GM18867 (cell line): ENCODE measurements around the gene TM4SF4.

Source experiments
- ATAC-seq: cut with Tn5 transposase; IDR thresholded peaks from one replicate; pipeline ENCODE4 v1.9.1; 2021; ENCODE audit warnings: mild to moderate bottlenecking, moderate library complexity; ENCODE audit not compliant: unreplicated experiment

TM4SF4 gene

GRCh38 chr3:149542375-149543312 lies 68.1 kb downstream of the TM4SF4 start:
- ATAC-seq, result no peak

- no peak for ATAC-seq
These were observed 70.6 kb downstream of the TM4SF4 start for GRCh38 chr3:149545049-149545448.

DNA sequence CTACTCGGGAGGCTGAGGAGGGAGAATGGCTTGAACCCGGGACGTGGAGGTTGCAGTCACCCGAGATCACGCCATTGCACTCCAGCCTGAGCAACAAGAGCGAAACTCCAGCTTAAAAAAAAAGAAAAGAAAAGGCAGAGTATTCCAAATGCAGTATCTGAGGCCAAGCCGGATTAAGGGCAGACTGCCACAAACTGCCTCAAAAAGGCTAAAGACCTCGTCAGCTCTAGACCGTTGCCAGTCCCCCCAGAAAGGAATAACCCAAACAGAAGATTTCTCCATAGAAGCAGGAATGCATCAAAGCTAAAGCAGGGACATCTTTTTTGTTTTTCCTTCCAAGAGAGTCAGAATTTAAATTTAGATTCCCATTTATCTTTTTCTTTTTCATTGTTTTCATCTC lies 72.9 kb downstream of the TM4SF4 start:
- no peak for ATAC-seq

DNA sequence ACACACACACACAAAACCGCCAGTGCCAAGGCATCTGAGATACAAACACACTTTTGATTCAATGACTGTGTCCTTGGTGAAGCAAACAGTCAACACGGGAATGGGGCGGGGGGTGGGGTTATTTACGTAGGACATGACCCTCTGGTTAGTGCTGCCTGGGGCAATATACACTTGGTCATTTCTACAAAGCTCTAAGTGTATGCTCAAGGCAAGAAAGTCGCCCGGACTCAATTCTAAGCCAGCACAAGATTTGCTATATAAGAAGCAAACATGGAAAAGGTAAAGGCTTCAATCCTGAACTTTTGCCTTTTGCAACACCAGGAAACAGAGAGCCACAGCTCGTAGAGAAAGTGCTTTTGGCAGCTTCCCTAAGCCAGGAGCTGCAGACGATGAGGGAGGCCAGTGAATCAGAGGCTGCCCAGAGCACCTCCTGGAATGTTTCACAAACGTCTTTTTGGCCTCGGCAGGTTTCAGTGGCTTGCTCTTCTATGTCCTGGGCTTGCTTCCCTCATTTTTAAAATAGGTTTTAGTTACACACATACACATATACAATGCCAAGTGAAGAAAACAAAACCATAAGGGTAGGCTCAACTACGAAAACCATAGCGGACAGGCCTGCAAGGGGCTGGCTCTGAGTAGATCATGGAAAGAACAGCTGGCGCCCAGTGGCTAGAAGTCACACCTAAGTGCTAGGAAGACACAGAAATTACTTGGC lies 73.6 kb downstream of the TM4SF4 start:
- ATAC-seq, result no peak

DNA sequence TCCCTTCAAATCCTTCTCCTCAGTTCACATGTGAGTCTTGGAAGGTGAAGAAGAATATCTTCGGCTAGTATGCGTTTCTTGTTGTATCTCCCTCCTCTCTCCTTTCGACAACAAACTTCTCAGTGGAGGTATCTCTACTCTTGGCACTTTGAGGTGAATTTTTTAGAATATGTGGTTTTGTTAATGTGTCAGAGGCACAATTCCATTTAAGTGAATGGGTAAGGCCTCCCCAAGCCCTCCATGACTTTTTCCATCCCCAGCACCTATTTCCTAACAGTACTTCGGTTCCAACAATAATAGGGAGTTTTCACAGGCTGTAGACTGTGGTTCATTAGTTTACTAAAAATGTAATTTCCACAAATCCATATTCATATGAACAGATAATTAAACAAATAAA lies 74.2 kb downstream of the TM4SF4 start:
- ATAC-seq, result no peak

DNA sequence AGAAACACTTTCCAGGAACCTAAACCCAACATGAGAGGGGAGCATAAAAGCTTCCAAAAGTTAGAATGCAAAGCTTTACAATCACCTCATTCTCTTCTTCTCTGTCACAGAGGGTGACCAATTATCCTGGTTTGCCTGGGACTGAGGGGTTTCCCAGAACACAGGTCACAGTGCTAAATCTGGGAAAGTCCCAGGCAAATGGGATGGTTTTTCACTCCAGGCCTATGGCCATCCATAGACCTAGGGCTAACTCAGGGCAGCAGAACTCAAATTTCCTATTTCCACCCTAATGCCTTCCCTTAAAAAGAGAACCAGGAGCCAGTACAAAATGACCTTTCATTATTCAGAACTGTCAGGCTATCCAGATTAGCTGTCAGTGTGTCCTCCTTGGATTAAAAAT lies 77.0 kb downstream of the TM4SF4 start:
- no peak for ATAC-seq

DNA sequence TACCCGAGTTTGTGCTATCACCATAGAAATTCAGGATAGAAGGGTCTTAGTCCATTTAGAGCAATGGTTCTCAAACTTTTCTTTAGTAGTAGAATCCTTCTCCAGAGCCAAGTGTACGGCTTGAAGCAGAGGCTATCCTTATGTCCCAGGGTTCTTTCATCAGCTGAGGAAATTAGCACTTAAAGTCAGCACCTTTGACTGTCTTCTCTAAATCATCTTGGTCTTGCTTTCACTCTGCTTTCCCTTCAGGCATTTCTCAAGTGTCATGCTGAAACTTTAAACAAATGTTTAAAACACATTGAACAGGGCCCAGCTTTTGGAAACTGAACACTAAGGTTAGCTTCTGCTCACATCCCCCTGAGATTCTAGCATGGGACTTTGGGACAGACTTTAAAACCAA lies 78.2 kb downstream of the TM4SF4 start:
- ATAC-seq, result no peak
